Stimulated activated memory B cell treated with anti-CD40 and anti-IgM and Interleukin-4, amounts not matched to agents 10 μg/mL and 1 μg/mL and 100 μg/mL, for 72 hours (primary cell): ENCODE measurements around the gene KCNQ4.

Source experiments
- ATAC-seq: fragments of 150-1000 bp; cut with Tn5 transposase; 2 replicates; pipeline ENCODE4 v1.10.0; 2021
- H3K27ac Mint-ChIP-seq: one replicate; pipeline ENCODE4 v1.8.0; 2022; ENCODE audit warnings: mild to moderate bottlenecking, mixed read lengths
- H3K27me3 Mint-ChIP-seq: one replicate; pipeline ENCODE4 v1.8.0; 2022; ENCODE audit warnings: mixed read lengths
- H3K36me3 Mint-ChIP-seq: one replicate; pipeline ENCODE4 v1.8.0; 2022; ENCODE audit warnings: mixed read lengths
- H3K4me1 Mint-ChIP-seq: one replicate; pipeline ENCODE4 v1.8.0; 2022; ENCODE audit warnings: mixed read lengths
- H3K4me3 Mint-ChIP-seq: one replicate; pipeline ENCODE4 v1.8.0; 2022; ENCODE audit warnings: mild to moderate bottlenecking, moderate library complexity, mixed read lengths
- H3K9me3 Mint-ChIP-seq: one replicate; pipeline ENCODE4 v1.8.0; 2022; ENCODE audit warnings: mixed read lengths

Gene KCNQ4

DNA sequence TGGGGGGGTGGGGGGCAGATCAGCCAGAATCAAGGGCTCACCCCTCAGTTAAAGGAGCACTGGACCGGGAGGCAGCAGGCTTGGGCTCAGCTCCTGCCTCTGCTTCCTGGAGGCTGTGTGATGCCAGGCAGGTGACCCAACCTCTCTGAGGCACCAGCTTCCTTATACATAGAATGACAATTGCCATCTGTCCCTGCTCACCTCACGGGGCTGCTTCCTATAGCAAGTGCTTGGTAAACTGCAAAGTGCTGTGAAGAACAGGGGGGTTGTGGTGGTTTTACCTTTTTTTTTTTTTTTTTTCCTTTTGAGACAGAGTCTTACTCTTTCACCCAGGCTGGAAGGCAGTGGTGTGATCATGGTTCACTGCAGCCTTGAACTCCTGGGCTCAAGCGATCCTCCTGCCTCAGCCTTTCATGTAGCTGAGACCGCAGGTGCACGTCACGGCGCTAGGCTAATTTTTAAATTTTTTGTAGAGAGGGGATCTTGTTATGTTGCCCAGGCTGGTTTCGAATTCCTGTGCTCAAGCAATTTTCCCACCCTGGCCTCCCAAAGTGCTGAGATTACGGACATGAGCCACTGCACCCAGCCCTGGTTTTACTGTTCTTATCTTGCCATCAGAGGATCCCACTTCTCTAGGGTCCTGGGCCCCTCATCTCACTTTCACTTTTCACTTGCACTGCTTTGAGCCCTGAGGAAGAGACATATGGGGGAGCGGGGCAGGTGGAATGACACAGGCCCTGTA is 11.6 kb downstream of the KCNQ4 start:
- Mint-ChIP-seq H3K27ac (peak overlapping the region; percentile 55), H3K27me3 (peaks cover 14% of the 10 kb centered on the region), H3K4me1 (peaks cover 20% of the 10 kb centered on the region), H3K4me3 (no peak overlapping the region), H3K9me3 (no peaks in the 10 kb centered on the region), H3K36me3 (no peaks in the 10 kb centered on the region)
- ATAC-seq: no peak

DNA sequence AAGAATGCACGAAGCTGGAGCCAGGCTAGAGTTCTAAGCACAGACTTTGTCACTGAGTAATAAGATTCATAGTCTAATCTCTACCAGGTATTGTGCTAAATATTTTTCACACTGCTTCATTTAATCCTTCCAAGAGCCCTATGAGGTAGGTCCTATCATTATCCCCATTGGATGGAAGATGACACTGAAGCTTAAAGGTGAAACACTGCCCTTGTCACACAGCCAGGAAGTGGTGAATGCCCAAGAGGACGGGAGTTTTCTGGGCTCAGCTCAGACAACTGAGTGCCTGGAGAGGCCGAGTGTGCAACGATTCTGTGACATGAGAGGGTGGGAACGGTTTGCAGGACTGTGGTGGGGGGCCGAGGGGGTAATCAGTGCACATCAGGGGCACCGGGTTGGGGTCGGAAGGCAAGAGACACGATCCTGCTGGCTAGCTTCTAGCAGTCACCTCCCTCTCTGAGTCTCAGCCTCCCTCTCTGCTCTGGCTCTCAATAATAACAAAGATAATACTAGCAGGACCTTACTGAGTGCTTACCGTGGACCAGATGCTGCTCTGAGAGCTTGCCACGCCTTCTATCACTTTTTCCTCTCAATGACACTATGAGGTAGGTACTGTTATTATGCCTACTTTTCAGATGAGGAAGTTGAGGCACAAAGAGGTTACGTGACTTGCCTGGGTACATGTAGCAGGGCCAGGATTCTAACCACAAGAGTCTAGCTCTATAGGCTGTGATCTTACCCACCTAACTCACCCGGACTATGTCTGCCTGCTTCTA is 12.4 kb downstream of the KCNQ4 start:
- no peaks in the 10 kb centered on the region for H3K9me3 Mint-ChIP-seq
- H3K27me3 Mint-ChIP-seq: peaks cover 6% of the 10 kb centered on the region
- no peaks in the 10 kb centered on the region for H3K36me3 Mint-ChIP-seq
- H3K4me3 Mint-ChIP-seq: no peak overlapping the region
- peaks cover 27% of the 10 kb centered on the region for H3K4me1 Mint-ChIP-seq
- H3K27ac Mint-ChIP-seq: peak overlapping the region; percentile 55
- ATAC-seq: peak; percentile 49

- no peaks in the 10 kb centered on the region for H3K27me3 Mint-ChIP-seq
- no peaks in the 10 kb centered on the region for H3K9me3 Mint-ChIP-seq
- H3K4me3 Mint-ChIP-seq: no peak overlapping the region
- no peak for ATAC-seq
- H3K27ac Mint-ChIP-seq: peak overlapping the region; percentile 11
- no peaks in the 10 kb centered on the region for H3K36me3 Mint-ChIP-seq
- H3K4me1 Mint-ChIP-seq: peaks cover 37% of the 10 kb centered on the region
These were observed 13.5 kb downstream of the KCNQ4 start for GRCh38 chr1:40796939-40797667.

DNA sequence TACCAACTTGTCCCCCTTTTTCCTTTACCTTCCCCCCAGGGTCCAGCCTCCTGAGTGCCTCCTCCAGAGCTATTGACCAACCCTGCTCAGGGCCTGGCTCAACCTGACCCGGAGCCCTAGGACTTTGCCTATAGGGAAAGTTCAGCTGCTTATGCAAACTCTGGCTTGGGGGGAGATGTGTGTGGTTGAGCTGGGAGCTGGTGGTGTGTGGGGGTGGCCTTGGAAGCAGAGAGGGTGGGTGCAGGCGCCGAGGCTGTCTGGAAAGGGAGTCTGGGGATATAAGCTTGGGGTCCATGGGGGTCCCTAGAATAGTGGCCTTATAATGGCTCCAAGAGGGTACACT is 14.1 kb downstream of the KCNQ4 start:
- Mint-ChIP-seq H3K36me3 (no peaks in the 10 kb centered on the region), H3K27ac (peak overlapping the region; percentile 11), H3K4me3 (no peak overlapping the region), H3K4me1 (peaks cover 42% of the 10 kb centered on the region), H3K9me3 (no peaks in the 10 kb centered on the region), H3K27me3 (no peaks in the 10 kb centered on the region)
- ATAC-seq: no peak

- H3K27ac Mint-ChIP-seq: no peak overlapping the region
- H3K4me3 Mint-ChIP-seq: no peak overlapping the region
- H3K4me1 Mint-ChIP-seq: peaks cover 52% of the 10 kb centered on the region
These were observed 15.0 kb downstream of the KCNQ4 start for GRCh38 chr1:40798366-40799281.

DNA sequence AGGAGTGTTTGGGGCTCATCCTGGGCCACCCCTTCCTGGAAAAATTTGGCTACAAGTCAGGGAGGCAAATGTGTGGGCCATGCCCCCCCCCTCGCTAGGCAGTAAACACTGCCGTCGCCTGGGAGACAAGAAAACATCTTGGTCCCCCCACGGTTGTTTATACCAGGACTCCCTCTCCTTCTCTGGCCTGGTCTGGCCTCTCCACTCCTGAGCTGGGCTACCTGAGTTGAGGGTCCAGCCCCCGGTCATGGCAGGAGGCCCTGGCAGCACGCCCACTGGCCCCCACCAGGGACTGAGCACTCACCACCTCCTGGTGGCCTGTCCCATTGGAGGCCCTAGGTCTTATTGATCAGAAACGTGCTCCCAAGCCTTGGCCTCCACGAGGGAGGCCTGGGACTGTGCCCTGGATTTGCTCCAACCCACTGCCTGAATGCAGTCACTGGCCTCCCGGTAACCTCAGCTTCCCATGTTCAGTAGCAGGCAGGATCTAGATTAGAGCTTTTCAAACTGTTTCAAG is 15.8 kb downstream of the KCNQ4 start:
- no peaks in the 10 kb centered on the region for H3K27me3 Mint-ChIP-seq
- H3K36me3 Mint-ChIP-seq: no peaks in the 10 kb centered on the region
- H3K4me1 Mint-ChIP-seq: peaks cover 57% of the 10 kb centered on the region
- no peak overlapping the region for H3K27ac Mint-ChIP-seq
- no peak overlapping the region for H3K4me3 Mint-ChIP-seq
- H3K9me3 Mint-ChIP-seq: no peaks in the 10 kb centered on the region
- ATAC-seq: no peak

More at GRCh38 chr1:40798366-40799281, 15.0 kb downstream of the KCNQ4 start:
- Mint-ChIP-seq H3K36me3 (no peaks in the 10 kb centered on the region), H3K9me3 (no peaks in the 10 kb centered on the region), H3K27me3 (no peaks in the 10 kb centered on the region)
- ATAC-seq: no peak

DNA sequence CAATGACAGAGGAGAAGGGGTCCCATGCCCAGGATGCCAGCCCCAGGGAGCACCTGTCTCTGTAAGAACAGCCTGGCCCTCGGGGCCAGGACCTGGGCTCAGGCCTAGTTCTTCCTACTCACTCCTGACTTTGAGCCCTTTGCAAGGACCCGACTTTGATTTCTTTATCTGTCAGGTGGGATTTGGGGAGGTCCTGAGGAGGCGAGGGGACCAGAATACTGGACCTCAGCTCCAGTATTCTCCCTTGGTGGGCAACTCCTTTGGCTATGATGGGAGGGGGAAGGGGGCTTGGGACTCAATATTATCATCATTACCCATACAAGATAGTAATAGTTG is 18.1 kb downstream of the KCNQ4 start:
- Mint-ChIP-seq H3K36me3 (no peaks in the 10 kb centered on the region), H3K4me1 (peaks cover 46% of the 10 kb centered on the region), H3K27me3 (no peaks in the 10 kb centered on the region), H3K4me3 (peak overlapping the region; percentile 68), H3K9me3 (no peaks in the 10 kb centered on the region), H3K27ac (peak overlapping the region; percentile 5)
- ATAC-seq: no peak

DNA sequence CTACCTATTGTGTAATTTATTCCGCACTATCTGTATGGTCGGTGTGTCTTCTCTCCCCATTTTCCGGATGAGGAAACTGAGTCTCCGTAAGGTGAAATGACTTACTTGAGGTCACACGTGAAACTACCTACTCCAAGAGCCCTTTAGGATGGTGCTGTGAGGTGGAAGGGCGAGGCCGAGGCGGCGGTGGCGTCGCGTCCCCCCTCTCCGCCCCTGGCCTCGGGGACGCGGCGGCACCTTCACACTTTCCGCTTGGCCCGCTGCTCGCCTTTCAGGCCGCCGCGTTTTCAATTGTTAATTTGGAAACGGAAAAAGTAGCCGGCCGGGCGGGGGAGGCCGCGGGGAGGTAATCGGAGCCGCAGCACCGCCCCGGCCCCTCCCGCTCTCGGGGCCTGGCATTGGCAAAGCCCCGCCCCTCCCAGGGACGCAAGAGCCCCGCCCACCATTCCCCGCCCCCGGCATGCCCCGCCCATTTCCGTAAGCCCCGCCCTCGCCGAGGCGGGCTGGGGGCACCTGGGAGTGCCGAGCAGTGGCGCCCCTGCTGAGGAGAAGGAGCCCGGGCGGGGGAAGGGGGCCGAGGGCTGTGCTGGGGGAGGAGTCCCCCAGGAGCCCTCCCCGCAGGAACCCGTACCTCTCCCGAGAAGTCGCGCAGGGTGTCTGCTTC is 18.6 kb downstream of the KCNQ4 start:
- Mint-ChIP-seq H3K4me1 (peaks cover 42% of the 10 kb centered on the region), H3K4me3 (peak overlapping the region; percentile 68), H3K36me3 (no peaks in the 10 kb centered on the region), H3K27ac (peak overlapping the region; percentile 5), H3K27me3 (no peaks in the 10 kb centered on the region), H3K9me3 (no peaks in the 10 kb centered on the region)
- peak; percentile 87 for ATAC-seq

GRCh38 chr1:40802742-40803113 is 19.1 kb downstream of the KCNQ4 start:
- ATAC-seq: no peak
- Mint-ChIP-seq H3K36me3 (no peaks in the 10 kb centered on the region), H3K4me1 (peaks cover 37% of the 10 kb centered on the region), H3K9me3 (no peaks in the 10 kb centered on the region), H3K27me3 (no peaks in the 10 kb centered on the region), H3K4me3 (peak overlapping the region; percentile 68), H3K27ac (peak overlapping the region; percentile 5)

DNA sequence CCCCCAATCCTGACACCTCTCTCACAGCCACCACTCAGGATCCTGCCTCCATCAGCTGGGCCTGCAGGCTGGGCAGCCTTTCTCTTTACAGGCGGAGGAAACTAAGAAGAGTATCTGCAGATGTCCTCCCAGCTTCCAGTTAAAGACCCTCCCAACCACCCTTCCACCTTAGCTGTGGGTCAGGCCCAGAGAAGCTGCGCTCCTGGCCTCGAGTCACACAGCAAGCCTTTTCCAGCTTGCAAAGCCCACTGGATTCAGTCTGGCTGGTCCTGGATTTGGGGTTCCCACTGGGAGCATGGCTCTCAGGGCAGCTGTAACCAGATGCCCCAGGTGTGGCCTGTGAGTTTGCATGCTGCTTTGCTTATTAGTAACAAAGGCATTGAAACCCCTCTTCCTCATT is 19.9 kb downstream of the KCNQ4 start:
- no peak overlapping the region for H3K4me3 Mint-ChIP-seq
- H3K9me3 Mint-ChIP-seq: no peaks in the 10 kb centered on the region
- no peaks in the 10 kb centered on the region for H3K27me3 Mint-ChIP-seq
- H3K27ac Mint-ChIP-seq: no peak overlapping the region
- no peaks in the 10 kb centered on the region for H3K36me3 Mint-ChIP-seq
- ATAC-seq: no peak
- peaks cover 38% of the 10 kb centered on the region for H3K4me1 Mint-ChIP-seq

DNA sequence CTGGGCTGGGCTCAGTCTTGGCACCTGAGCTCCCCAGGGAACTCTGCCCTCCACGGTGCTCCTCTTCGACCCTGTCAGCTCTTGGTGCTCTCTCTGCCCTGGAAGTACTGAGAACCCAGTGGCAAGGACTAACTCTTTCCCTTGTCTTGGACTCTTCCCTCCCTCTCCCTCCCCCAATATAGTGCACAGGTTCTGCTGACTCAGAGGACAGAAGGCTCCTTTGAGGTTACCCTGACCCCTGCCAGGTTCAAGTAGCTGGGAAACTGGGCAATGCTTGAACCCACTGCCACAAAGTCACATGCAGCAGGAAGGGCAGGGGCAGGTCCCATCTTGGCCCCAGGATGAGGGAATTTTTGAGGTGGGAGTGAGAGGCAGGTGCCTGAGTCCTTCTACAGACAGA is 20.3 kb downstream of the KCNQ4 start:
- Mint-ChIP-seq H3K36me3 (no peaks in the 10 kb centered on the region), H3K9me3 (no peaks in the 10 kb centered on the region), H3K4me3 (no peak overlapping the region), H3K27me3 (no peaks in the 10 kb centered on the region), H3K4me1 (peaks cover 42% of the 10 kb centered on the region), H3K27ac (no peak overlapping the region)
- ATAC-seq: no peak

GRCh38 chr1:40806240-40806639 is 22.7 kb downstream of the KCNQ4 start:
- Mint-ChIP-seq H3K27ac (no peak overlapping the region), H3K9me3 (peaks cover 7% of the 10 kb centered on the region), H3K4me3 (no peak overlapping the region), H3K4me1 (peaks cover 50% of the 10 kb centered on the region), H3K36me3 (no peaks in the 10 kb centered on the region), H3K27me3 (no peaks in the 10 kb centered on the region)
- no peak for ATAC-seq

DNA sequence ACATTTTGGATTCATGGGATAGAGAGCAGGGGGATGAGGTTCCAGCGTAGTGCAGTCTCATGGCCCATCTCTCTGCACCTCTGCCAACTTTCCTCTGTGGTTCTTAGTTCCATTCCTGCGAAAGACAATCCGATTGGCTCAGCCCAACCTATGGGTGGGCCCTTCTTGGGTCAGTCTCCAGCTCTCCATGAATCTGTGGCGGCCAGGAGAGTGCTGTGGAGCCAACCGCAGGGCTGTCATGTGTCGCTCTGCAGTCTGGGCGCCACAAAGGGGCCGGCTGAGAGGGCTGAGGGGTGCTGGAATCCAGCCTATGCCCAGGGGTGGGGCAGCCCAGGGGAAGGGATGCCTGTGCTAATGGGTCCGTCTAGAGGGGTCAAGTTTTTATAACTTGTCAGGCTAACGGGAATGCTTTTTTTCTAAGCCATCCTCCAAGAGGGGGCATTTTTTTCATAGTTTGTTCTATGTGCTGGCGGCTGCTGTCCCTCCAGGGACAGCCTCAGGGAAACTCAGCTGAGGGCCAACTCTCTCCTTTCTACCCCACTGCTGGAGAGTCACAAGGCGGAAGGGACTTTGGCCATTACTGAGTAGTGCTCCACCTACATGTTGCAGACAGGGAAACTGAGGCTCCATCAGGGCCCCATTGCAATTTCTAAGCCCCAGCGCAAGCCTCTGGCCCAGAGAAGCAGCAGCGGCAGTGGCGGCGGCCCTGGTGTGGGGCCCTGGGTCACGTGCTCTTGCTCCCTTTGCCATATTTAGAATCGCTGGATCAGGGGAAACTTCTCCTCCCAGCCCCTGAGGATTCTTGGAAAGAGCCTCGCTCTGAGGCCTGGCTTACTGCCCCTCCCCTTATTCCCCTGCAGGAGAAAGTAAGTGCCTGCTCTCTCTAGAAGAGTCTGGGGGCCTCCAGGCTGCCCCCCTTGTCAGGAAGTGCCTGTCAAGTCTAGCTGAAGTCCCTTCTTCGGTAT is 23.4 kb downstream of the KCNQ4 start:
- peaks cover 7% of the 10 kb centered on the region for H3K9me3 Mint-ChIP-seq
- ATAC-seq: no peak
- no peaks in the 10 kb centered on the region for H3K27me3 Mint-ChIP-seq
- no peaks in the 10 kb centered on the region for H3K36me3 Mint-ChIP-seq
- peaks cover 42% of the 10 kb centered on the region for H3K4me1 Mint-ChIP-seq
- H3K27ac Mint-ChIP-seq: no peak overlapping the region
- no peak overlapping the region for H3K4me3 Mint-ChIP-seq
